GM11168 (cell line): ENCODE results near the gene GLS2.
"Not testable (repeated sequence)": the region's sequence is repeated elsewhere in the genome, so short reads cannot be mapped to it uniquely, and the experiment has no call there.

Experiments used
- in situ Hi-C: fragments of 300-500 bp; cut with MboI; formaldehyde crosslinking; loops from one replicate; pipeline ENCODE4 v1.12.0; 2022; ENCODE audit warnings: low sequenced_read_pairs; ENCODE audit not compliant: unreplicated experiment

The GLS2 gene

DNA sequence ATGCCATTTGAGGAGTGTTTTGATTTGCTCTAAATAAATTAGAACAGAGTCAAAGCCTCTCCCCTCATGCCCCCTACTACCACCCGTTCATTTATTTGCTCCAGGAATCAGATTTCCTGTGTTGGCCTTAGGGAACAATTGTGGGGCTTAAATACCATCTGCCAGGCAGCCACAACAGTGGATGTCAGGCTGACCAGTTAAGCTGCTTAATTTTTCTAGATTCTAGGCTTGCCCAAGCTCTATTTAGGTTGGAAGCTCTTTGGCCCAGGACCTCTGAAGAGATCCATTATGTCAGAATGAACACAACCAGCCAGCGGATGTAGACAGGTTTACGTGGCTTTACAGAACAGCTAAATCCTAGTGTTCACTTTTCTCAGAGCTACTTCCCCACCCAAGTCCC lies 37.7 kb downstream of the GLS2 start:
- in situ Hi-C loops: no loop called here

DNA sequence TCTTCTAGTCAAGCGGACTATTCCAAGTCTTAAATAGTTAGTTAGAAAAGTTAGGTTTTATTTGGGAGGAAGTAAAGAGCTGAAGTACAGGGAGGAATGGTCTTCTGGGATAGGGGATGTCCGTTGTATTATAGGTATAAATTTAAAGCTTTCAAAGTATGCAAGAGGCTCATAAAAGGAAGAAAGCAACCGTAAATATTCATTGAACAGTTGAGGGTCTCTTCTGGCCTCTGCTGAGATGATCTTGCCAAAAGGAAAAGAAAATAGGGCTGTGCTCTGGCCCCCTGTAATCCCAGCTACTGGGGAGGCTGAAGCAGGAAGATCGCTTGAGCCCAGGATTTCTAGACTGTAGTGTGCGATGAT lies 38.4 kb downstream of the GLS2 start:
- in situ Hi-C loops: no loop called here

DNA sequence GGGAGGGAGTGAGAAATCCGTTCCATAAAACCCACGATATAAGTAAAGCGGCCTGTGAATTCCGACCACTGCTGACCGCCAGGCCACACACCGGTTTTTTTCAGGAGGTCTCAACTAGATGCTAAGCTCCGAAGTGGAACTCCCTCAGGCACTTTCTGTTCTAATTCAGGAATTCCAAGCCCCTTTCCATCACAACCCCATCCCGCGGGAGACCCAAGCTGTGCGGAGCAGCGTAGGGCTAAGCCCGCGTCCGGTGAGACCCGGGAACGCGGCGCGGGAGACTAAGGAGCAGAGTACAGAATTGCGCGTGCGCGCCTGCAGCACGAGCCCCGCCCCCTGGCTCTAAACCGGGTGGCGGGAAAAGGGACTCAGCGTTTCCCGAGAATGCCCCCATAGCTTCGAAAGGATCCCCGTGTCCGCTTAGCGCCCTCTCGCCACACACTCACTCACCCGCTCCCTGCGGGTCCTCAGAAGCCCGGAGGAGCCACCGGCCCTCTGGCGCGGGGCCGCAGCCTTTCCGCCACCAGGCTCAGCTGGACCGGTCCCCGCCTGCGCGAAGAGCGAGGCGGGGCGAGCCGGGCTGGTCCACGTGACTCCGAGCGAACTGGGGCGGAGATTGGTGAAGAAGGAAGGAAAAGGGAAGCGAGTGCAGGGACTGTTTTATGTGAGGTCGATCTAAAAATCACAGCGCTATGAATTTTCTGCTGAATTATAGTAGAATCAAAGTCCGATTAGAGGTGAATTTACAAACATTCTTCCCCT lies 38.9 kb downstream of the GLS2 start, which contains the start of gene TIMELESS:
Gene TIMELESS (minus strand): TSS at position 567 of the 762 bp plus-strand sequence. CDS start 15,256 bp downstream, outside the sequence.
- in situ Hi-C loops: no loop called here

DNA sequence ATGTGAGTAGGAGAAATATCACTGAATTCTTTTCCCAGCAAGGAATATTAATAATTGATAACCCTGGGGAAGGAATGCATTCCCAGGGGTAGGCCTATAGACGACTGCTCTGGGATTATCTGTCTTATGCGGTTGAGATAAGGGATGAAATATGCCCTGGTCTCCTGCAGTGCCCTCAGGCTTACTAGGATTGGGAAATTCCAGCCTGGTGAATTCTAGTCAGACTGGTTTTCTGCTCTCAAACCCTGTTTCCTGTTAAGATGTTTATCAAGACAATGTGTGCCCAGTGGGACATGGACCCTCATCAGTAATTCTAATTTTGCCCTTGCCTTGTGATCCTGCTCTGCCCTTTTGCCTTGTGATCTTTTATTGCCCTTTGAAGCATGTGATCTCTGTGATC lies 44.8 kb downstream of the GLS2 start:
- in situ Hi-C loops: not testable (repeated sequence)

DNA sequence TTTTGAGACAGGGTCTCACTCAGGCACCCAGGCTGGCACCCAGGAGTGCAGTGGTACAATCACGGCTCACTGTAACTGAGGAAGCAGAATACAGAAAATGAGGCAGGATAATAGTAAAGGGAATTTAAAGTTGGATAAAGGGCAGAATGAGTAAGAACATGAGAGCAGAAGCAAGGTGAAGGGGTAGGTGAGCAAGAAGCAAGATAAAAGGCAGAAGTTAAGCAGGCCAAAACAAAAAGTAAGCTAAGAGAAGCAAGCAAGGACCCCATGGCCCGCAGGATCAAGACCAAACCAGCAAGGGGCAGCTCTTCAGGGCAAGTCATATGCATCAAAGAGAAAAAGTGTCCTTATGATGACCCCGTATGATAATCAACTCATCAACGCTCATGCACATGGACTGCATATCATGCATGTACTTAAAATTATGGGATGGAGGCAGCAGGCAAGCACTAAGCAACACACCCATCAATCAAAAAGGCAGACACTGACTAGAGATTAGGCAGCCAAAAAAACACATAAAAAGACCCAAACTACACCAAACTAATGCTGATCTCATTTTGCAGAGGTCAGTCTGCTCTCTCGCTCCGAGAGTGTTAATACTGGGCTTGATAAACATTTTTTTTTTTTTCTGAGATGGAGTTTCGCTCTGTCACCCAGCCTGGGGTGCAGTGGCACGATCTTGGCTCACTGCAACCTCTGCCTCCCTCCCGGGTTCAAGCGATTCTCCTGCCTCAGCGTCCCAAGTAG lies 50.4 kb downstream of the GLS2 start:
- in situ Hi-C loops: no loop called here

DNA sequence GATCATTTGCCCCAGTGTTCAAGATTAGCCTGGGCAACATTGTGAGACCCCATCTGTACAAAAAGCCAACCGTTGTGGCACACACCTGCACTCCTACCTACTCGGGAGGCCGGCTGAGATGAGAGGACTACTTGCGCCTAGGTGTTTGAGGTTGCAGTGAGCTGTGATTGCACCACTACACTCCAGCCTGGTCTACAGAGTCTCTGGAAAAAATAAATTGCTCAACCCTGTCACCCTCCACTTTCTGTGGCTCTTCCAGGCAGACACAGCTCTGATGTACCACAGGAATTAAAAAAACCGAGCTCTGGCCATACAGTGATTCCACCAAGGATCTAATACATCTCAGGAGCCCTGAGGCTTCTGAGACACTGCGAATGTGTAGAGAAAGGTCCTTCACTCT lies 53.1 kb downstream of the GLS2 start:
- in situ Hi-C loops: no loop called here

DNA sequence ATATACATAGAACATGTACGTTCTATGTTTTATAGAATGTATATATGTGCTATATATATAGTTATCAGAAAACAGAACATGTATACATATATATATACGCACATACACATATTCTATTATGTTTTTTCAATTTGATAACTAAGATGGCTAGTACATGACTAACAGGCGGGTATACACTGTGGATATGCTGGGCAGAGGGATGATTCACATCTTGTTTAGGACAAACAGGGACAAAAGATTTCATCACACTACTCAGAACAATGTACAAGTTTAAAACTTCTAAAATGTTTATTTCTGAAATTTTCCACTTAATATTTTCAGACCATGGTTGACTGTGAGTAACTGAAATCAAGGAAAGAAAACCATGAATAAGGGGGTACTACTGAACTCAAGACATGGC lies 56.1 kb downstream of the GLS2 start:
- in situ Hi-C loops: no loop called here

DNA sequence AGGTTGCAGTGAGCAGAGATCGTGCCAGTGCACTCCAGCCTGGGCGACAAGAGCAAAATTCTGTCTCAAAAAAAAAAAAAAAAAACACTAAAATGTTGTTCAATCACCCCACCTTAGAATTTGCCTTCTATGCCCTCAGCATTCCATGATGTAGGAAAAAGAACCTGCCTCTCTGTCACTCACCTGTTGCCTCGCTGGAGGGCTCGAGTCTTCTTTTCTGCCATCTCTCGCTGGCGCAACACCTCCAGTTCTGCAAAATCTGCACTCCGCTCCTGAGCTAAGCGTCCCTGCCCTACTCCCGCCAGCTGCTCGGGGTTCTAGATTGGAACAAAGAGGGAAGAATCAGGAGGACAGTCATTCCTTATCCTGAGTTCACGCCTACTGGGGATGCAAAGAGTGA lies 56.7 kb downstream of the GLS2 start:
- in situ Hi-C loops: no loop called here

DNA sequence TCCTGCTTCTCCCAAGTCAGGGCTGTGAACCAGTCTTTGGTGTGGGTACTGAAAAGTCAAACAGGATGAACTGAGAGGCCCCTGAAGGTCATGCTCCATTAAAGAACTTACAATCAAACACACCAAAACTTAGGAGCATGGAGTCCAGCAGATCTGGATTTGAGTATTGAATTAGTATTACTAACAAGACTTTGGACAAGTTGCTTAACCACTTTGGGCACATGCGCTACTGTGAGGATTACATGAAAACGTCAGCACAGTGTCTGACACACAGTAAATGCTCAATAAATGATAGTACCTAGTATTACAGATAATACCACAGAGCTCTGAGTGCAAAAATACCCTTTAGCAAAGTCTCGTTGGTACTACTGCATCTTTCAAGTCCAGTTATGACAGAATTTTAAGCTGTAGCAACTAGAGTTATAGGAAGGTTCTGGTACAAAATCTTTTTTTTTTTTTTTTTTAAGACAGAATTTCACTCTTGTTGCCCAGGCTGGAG lies 62.0 kb downstream of the GLS2 start:
- in situ Hi-C loops: no loop called here

DNA sequence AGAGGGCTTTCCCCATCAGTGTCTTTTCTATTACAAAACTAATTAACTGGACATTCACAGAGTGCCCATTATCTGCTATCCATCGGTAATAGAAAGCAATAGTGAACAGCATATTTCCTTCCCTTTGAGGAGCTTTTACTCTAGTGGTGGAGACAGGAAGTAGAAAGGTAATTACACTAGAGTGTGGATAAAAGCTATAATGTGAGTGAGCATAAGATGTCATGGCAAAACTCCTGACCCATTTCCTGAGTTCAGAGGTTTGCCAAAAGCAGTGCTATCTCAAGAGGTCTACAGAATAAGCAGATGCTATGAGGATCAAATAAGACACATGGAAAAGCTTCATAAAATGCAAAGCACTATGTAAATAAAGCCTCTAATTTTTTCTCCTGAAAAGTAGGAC lies 62.8 kb downstream of the GLS2 start:
- in situ Hi-C loops: no loop called here
